Effector CD8-positive, alpha-beta T cell (primary cell): Measurements from ENCODE around the gene GPSM1.
"Not testable (repeated sequence)": the region's sequence is repeated elsewhere in the genome, so short reads cannot be mapped to it uniquely, and the experiment has no call there.

Source experiments
- DNase-seq: peaks from one replicate; lab custom pipeline; 2025; lab: John Stamatoyannopoulos, UW

The GPSM1 gene

GRCh38 chr9:136344544-136345280, 17.4 kb downstream of the GPSM1 start:
- DNase-seq: no peak

- DNase-seq: no peak
Observed at GRCh38 chr9:136345281-136346156, 18.2 kb downstream of the GPSM1 start.

- DNase-seq: no peak
Observed at GRCh38 chr9:136346157-136346481, 18.8 kb downstream of the GPSM1 start.

DNA sequence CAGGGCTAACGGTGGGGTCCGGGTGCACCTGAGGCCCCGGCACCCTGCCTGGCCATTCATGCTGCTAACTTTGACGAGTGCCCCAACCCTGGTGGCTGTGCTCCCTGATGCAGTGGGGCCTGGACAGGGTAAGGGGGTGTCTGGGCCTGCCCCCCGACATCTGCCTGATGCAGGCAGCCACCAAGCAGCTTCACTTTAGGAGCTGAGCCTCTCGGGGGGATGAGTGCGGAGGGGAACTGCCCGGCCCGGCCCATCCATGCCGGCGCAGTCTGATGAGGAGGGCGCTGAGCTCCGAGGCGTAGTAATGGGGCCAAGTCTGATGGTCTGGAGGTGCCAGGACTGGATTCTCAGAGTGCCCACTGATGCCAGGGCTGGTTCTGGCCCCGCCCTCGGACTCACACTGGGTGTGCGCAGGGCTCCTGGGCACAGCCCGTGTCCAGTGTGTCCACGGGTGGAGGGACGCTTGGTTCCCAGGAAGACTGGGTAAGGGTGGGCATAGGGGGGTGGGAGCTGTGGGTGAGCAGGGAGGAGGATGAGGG, 19.7 kb downstream of the GPSM1 start:
- no peak for DNase-seq

DNA sequence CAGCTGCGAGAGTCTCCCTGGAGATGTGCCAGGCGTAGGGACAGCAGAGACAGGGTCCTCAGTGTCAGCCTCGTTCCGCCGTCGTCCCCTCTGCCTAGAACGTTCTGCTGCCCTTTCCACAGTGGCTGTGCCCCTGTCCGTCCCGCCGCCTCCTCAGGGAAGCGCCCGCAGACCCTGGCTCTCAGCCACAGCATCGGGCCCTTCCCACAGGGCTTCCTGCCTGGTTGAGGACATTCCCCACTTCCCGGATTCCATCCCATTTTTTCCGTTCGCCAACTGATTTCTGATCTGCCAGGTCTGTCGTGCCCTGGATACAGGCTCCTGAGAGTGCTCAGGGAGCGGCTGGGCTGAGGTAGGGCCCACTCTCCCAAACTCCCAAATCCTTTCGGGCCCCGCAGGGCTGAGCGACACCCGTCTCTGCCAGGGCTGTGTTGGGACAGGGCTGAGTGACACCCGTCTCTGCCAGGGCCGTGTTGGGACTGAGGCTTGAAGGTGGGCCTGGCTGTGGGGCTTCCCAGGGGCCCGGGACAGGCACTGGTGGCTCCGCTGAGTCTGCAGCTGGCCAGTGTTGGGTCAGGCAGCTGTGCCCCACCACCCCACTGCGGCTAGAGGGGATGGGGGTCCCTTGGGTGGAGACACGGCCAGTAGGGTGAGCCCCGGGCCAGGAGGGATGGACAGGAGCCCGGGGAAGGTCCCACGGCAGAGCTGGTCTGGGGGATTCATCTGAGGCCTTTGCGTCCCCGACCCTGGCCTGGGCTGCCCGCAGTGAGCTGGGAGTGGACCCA, 20.3 kb downstream of the GPSM1 start:
- no peak for DNase-seq

- DNase-seq: no peak
Observed at GRCh38 chr9:136348691-136349090, 21.4 kb downstream of the GPSM1 start.

GRCh38 chr9:136349546-136349945, 22.2 kb downstream of the GPSM1 start:
- no peak for DNase-seq

- DNase-seq: no peak
Observed at GRCh38 chr9:136351252-136351800, 24.0 kb downstream of the GPSM1 start.

DNA sequence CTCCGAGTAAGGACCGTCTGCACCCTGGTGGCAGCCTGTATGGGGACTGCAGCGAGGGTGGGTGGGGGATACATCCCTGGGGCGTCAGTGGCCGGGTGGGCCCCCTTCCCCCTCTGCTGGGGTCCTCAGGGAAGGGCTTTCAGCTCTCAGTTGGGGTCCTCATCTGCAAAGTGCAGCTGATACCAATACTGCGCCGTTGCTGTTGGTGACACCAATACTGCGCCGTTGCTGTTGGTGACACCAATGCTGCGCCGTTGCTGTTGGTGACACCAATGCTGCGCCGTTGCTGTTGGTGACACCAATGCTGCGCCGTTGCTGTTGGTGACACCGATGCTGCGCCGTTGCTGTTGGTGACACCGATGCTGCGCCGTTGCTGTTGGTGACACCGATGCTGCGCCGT, 24.5 kb downstream of the GPSM1 start:
- DNase-seq: not testable (repeated sequence)

DNA sequence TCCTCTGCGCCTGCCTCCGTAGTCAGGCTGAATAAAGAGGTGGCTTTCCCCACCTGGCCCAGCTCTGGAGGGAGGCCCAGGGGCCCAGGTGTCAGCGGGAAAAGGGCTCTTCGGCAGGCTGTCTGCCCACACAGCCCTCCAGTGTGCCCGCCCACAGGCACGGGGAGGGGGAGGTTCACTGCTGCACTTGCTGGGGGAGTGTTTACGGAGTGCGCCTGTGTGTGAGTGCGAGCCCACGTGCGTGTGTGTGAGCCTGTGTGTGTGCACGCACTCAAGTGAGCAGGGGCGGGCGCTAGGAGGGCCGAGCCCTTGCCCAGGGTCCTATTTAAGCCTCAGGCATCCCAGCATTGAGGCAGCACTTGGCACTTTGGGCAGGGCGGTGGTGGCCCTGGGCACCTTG, 25.3 kb downstream of the GPSM1 start:
- no peak for DNase-seq

- no peak for DNase-seq
Observed at GRCh38 chr9:136353088-136353487, 25.7 kb downstream of the GPSM1 start.

DNA sequence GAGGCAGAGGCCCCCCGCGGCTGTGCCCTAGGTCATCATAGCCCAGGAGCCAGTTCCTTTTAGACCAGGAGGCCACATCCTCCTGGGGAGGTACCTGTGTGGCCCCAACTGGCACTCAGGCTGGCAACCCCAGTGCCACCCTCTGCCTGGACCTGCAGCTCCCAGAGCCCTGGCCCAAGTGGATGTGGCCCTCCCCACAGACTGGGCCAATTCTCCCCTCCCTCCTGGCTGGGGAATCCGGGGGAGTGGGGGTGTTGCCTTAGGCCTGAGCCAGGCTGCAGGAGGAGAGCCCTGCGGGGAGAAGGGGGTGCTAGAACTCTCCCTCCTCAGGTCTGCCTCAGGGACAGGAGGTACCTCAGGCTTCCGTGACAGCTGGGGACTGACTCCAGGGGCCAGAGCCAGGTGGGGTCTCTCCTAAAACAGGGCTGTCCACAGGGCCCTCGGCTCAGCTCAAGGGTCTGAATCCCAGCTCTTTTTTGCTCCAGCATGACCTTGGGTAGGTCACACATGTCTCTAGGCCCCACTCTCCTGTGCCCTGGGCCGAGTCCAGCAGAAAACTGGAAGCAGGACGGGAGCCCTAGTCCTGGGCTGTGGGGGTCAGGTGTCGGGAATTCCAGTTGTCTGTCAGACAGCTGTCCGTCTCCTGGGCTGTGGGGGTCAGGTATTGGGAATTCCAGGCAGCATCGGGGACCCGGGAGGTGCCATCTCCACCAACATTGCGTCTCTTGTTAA, 26.6 kb downstream of the GPSM1 start:
- DNase-seq: no peak

GRCh38 chr9:136354592-136355085, 27.3 kb downstream of the GPSM1 start:
- no peak for DNase-seq

DNA sequence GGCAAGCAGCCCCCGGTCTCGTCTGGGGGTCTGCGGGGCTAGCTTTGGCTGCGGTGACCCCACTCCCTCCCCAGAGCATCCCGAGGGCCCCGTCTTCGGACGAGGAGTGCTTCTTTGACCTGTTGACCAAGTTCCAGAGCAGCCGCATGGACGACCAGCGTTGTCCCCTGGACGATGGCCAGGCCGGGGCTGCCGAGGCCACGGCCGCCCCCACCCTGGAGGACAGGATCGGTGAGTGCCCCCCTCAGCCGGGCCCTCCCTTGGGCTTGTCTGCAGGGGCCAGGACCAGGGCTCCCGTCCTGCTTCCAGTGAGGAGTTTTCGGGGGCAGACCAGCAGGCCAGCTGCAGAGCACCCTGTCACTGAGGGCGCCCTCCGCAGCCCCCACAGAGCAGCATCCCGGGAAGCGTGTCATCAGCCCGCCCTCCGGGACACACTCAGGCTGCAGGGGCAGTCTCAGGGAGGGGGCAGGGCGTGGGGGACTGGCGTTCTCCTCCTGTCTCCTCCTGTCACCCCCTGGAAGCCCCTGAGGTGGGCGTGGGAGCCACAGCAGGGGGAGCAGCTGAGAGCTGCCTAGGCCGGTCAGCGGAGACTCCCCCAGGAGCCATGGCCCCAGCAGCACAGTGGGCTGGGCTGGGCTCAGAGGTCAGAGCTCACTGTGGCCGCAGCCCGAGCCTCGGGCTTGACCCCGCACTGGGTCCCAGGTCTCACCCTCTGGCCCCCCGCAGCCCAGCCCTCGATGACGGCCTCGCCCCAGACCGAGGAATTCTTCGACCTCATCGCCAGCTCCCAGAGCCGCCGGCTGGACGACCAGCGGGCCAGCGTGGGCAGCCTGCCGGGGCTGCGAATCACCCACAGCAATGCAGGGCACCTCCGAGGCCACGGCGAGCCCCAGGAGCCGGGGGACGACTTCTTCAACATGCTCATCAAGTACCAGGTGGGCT, 28.5 kb downstream of the GPSM1 start:
- no peak for DNase-seq

DNA sequence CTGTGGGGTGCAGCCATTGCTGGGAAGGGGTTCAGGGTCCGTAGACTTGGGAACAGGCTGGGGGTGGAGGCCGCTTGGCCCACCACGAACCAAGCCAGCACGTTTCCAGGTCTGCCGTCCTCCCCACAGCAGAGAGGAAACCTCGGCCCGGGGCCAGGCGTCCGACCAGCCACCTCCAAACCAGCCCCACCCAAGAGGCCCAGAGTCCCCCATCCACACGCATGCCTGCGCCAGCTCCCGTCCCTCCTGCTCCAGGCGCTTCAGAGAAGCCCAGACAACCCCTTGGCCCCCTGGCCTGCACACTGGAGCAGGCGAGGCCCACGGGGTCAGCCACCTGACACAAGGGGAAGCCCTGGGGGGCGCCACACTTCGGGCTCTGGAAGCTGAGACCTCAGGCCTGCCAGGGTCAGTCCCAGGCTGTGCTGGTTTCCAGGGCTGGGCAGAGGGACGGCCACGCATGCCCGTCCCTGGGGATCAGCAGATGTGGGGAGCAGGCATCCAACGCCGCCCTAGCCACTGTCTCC, 29.9 kb downstream of the GPSM1 start:
- no peak for DNase-seq

DNA sequence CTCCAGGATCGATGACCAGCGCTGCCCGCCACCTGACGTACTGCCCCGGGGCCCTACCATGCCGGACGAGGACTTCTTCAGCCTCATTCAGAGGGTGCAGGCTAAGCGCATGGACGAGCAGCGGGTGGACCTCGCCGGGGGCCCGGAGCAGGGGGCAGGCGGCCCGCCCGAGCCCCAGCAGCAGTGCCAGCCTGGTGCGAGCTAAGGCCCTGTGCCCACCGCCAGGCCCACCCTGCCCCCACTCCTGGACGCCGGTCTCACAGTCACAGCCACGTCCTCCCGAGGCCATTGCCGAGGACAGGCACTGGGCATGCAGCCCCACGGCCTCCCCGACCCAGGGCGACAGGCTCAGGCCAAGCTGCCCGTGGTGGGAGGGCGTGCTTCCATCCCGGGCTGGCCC, 30.7 kb downstream of the GPSM1 start:
- DNase-seq: no peak

DNA sequence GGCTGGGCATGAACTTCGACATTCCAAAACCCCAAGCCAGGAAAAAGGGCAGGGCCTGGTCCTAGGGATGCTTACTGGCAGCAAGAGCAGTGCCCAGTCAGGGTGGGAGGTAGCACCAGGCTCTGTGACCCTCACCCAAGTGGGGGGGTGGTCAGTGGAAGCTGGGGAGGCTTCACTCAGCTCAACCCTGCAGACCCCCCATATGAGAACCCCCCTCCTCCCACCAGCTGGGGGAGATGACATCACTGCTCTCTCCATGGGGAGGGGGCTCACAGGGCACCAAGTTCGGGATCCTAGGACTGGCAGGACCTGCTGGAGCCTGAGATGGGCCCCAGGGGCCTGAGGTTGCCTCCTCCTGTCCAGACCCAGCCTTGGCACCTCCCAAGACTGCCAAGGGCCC, 31.5 kb downstream of the GPSM1 start:
- no peak for DNase-seq

- no peak for DNase-seq
Observed at GRCh38 chr9:136359774-136360718, 32.7 kb downstream of the GPSM1 start.
